ENCODE results near the gene CCR2. TPM values are rescaled to one million over a fixed set of nuclear protein-coding genes. Genes with fewer than 3 reads are reported as not detected.
A peak's percentile ranks its signal among the peaks of the same experiment; 100 is the strongest.
"Not testable (repeated sequence)": the region's sequence is repeated elsewhere in the genome, so short reads cannot be mapped to it uniquely, and the experiment has no call there.

Gene CCR2
- total RNA-seq, 2 experiments from 2014 or later: 52.5 to 53.0 TPM

GRCh38 chr3:46391526-46391925 lies 37.6 kb downstream of the CCR2 start:
- H3K36me3 Mint-ChIP-seq; H3K4me3 Mint-ChIP-seq; H3K27me3 Mint-ChIP-seq; H3K9me3 Mint-ChIP-seq; DNase-seq; ATAC-seq (ENCODE audit: low read depth); H3K27ac Mint-ChIP-seq; POLR2A ChIA-PET: not testable (repeated sequence)
- H3K4me1 Mint-ChIP-seq: peaks cover 13% of the 10 kb centered on the region

- Mint-ChIP-seq H3K4me1 (peaks cover 23% of the 10 kb centered on the region), H3K27me3 (peaks cover 3% of the 10 kb centered on the region), H3K36me3 (peaks cover 2% of the 10 kb centered on the region), H3K9me3 (peaks cover 3% of the 10 kb centered on the region), H3K4me3 (no peak overlapping the region), H3K27ac (no peak overlapping the region)
- ATAC-seq (ENCODE audit: low read depth) (no peak), DNase-seq (no peak)
- POLR2A ChIA-PET: no interaction called here
Measured at GRCh38 chr3:46393011-46393410, 39.1 kb downstream of the CCR2 start.

GRCh38 chr3:46393554-46394434 lies 39.9 kb downstream of the CCR2 start:
- H3K27ac Mint-ChIP-seq: no peak overlapping the region
- no peak for ATAC-seq (ENCODE audit: low read depth)
- H3K27me3 Mint-ChIP-seq: peaks cover 3% of the 10 kb centered on the region
- POLR2A ChIA-PET: interaction anchor here (1.6 kb wide), 1 partner anchor 13 kb away, joined by 3 read pairs; the partner anchor contains the start of genes CCR5AS and CCRL2
- no peak for DNase-seq
- peaks cover 3% of the 10 kb centered on the region for H3K9me3 Mint-ChIP-seq
- no peak overlapping the region for H3K4me3 Mint-ChIP-seq
- H3K36me3 Mint-ChIP-seq: peaks cover 2% of the 10 kb centered on the region
- peaks cover 25% of the 10 kb centered on the region for H3K4me1 Mint-ChIP-seq

- peaks cover 2% of the 10 kb centered on the region for H3K36me3 Mint-ChIP-seq
Measured at GRCh38 chr3:46395210-46395661, 41.3 kb downstream of the CCR2 start.

GRCh38 chr3:46395766-46396530 lies 42.0 kb downstream of the CCR2 start:
- POLR2A ChIA-PET: interaction anchor here (1.6 kb wide), 1 partner anchor 11 kb away, joined by 3 read pairs; the partner anchor contains the start of genes CCR5AS and CCRL2
- Mint-ChIP-seq H3K9me3 (peaks cover 3% of the 10 kb centered on the region), H3K4me1 (peaks cover 25% of the 10 kb centered on the region), H3K27ac (peak overlapping the region; percentile 26), H3K36me3 (peaks cover 2% of the 10 kb centered on the region), H3K27me3 (peaks cover 3% of the 10 kb centered on the region), H3K4me3 (no peak overlapping the region)
- DNase-seq (no peak), ATAC-seq (ENCODE audit: low read depth) (peak; percentile 44)

More at GRCh38 chr3:46395210-46395661, 41.3 kb downstream of the CCR2 start:
- H3K27me3 Mint-ChIP-seq: peaks cover 3% of the 10 kb centered on the region
- H3K4me1 Mint-ChIP-seq: peaks cover 25% of the 10 kb centered on the region
- no peak overlapping the region for H3K4me3 Mint-ChIP-seq
- no peak for ATAC-seq (ENCODE audit: low read depth)
- POLR2A ChIA-PET: interaction anchor here (1.6 kb wide), 1 partner anchor 12 kb away, joined by 3 read pairs; the partner anchor contains the start of genes CCR5AS and CCRL2
- peak overlapping the region; percentile 6 for H3K27ac Mint-ChIP-seq
- H3K9me3 Mint-ChIP-seq: peaks cover 3% of the 10 kb centered on the region
- no peak for DNase-seq

- H3K36me3 Mint-ChIP-seq: peaks cover 2% of the 10 kb centered on the region
- no peak overlapping the region for H3K4me3 Mint-ChIP-seq
Measured at GRCh38 chr3:46397111-46397510, 43.2 kb downstream of the CCR2 start.

GRCh38 chr3:46398186-46398955 lies 44.5 kb downstream of the CCR2 start:
- no peak for ATAC-seq (ENCODE audit: low read depth)
- Mint-ChIP-seq H3K27ac (no peak overlapping the region), H3K36me3 (peaks cover 2% of the 10 kb centered on the region), H3K27me3 (peaks cover 17% of the 10 kb centered on the region), H3K4me1 (peaks cover 25% of the 10 kb centered on the region), H3K4me3 (no peak overlapping the region), H3K9me3 (peaks cover 8% of the 10 kb centered on the region)
- DNase-seq: no peak
- POLR2A ChIA-PET: interaction anchor here (1.2 kb wide), 1 partner anchor 8 kb away, joined by 4 read pairs; the partner anchor contains the start of genes CCR5AS and CCRL2

More at GRCh38 chr3:46397111-46397510, 43.2 kb downstream of the CCR2 start:
- Mint-ChIP-seq H3K9me3 (peaks cover 3% of the 10 kb centered on the region), H3K4me1 (peaks cover 25% of the 10 kb centered on the region), H3K27ac (peak overlapping the region; percentile 52), H3K27me3 (peaks cover 6% of the 10 kb centered on the region)
- POLR2A ChIA-PET: interaction anchor here (1.2 kb wide), 1 partner anchor 10 kb away, joined by 4 read pairs; the partner anchor contains the start of genes CCR5AS and CCRL2
- DNase-seq: no peak
- ATAC-seq (ENCODE audit: low read depth): no peak

GRCh38 chr3:46399098-46399497 lies 45.2 kb downstream of the CCR2 start:
- POLR2A ChIA-PET: interaction anchor here (0.9 to 1.3 kb wide), 2 partner anchors 16 to 27 kb away, joined by 3 to 4 read pairs; no protein-coding TSS in a partner anchor
- Mint-ChIP-seq H3K4me1 (peaks cover 21% of the 10 kb centered on the region), H3K4me3 (no peak overlapping the region), H3K36me3 (peaks cover 2% of the 10 kb centered on the region), H3K27ac (no peak overlapping the region), H3K9me3 (peaks cover 8% of the 10 kb centered on the region), H3K27me3 (peaks cover 20% of the 10 kb centered on the region)
- ATAC-seq (ENCODE audit: low read depth) (no peak), DNase-seq (no peak)

GRCh38 chr3:46399557-46399956 lies 45.6 kb downstream of the CCR2 start:
- peaks cover 23% of the 10 kb centered on the region for H3K4me1 Mint-ChIP-seq
- no peak overlapping the region for H3K4me3 Mint-ChIP-seq
- H3K36me3 Mint-ChIP-seq: peaks cover 2% of the 10 kb centered on the region
- H3K27me3 Mint-ChIP-seq: peaks cover 19% of the 10 kb centered on the region
- H3K9me3 Mint-ChIP-seq: peaks cover 8% of the 10 kb centered on the region
- no peak for DNase-seq
- ATAC-seq (ENCODE audit: low read depth): peak; percentile 38
- H3K27ac Mint-ChIP-seq: no peak overlapping the region
- POLR2A ChIA-PET: interaction anchor here (0.9 to 1.3 kb wide), 2 partner anchors 15 to 27 kb away, joined by 3 to 4 read pairs; no protein-coding TSS in a partner anchor

GRCh38 chr3:46400000-46400734 lies 46.3 kb downstream of the CCR2 start:
- no peak overlapping the region for H3K27ac Mint-ChIP-seq
- POLR2A ChIA-PET: interaction anchor here (0.9 to 1.3 kb wide), 2 partner anchors 15 to 26 kb away, joined by 3 to 4 read pairs; no protein-coding TSS in a partner anchor
- DNase-seq: no peak
- peaks cover 17% of the 10 kb centered on the region for H3K27me3 Mint-ChIP-seq
- peaks cover 8% of the 10 kb centered on the region for H3K9me3 Mint-ChIP-seq
- H3K4me3 Mint-ChIP-seq: no peak overlapping the region
- H3K36me3 Mint-ChIP-seq: peaks cover 2% of the 10 kb centered on the region
- H3K4me1 Mint-ChIP-seq: peaks cover 23% of the 10 kb centered on the region
- peak; percentile 10 for ATAC-seq (ENCODE audit: low read depth)

- Mint-ChIP-seq H3K27me3 (peaks cover 17% of the 10 kb centered on the region), H3K9me3 (peaks cover 8% of the 10 kb centered on the region), H3K4me3 (no peak overlapping the region), H3K4me1 (peaks cover 18% of the 10 kb centered on the region), H3K27ac (no peak overlapping the region), H3K36me3 (peaks cover 2% of the 10 kb centered on the region)
- POLR2A ChIA-PET: no interaction called here
- DNase-seq (no peak), ATAC-seq (ENCODE audit: low read depth) (no peak)
Measured at GRCh38 chr3:46400846-46401245, 46.9 kb downstream of the CCR2 start.

- no peak overlapping the region for H3K4me3 Mint-ChIP-seq
- peaks cover 17% of the 10 kb centered on the region for H3K27me3 Mint-ChIP-seq
- peaks cover 2% of the 10 kb centered on the region for H3K36me3 Mint-ChIP-seq
- peaks cover 8% of the 10 kb centered on the region for H3K9me3 Mint-ChIP-seq
- peaks cover 14% of the 10 kb centered on the region for H3K4me1 Mint-ChIP-seq
- no peak for ATAC-seq (ENCODE audit: low read depth)
- DNase-seq: no peak
- H3K27ac Mint-ChIP-seq: no peak overlapping the region
- POLR2A ChIA-PET: no interaction called here
Measured at GRCh38 chr3:46401579-46401978, 47.7 kb downstream of the CCR2 start.
